Measurements from ENCODE around the gene ADCY9. TPM values are rescaled to one million over a fixed set of nuclear protein-coding genes. Genes with fewer than 3 reads are reported as not detected.

Gene ADCY9
- total and polyA plus RNA-seq, 3 experiments from 2014 or later, result 1.2 to 9.2 (median 8.2) TPM

DNA sequence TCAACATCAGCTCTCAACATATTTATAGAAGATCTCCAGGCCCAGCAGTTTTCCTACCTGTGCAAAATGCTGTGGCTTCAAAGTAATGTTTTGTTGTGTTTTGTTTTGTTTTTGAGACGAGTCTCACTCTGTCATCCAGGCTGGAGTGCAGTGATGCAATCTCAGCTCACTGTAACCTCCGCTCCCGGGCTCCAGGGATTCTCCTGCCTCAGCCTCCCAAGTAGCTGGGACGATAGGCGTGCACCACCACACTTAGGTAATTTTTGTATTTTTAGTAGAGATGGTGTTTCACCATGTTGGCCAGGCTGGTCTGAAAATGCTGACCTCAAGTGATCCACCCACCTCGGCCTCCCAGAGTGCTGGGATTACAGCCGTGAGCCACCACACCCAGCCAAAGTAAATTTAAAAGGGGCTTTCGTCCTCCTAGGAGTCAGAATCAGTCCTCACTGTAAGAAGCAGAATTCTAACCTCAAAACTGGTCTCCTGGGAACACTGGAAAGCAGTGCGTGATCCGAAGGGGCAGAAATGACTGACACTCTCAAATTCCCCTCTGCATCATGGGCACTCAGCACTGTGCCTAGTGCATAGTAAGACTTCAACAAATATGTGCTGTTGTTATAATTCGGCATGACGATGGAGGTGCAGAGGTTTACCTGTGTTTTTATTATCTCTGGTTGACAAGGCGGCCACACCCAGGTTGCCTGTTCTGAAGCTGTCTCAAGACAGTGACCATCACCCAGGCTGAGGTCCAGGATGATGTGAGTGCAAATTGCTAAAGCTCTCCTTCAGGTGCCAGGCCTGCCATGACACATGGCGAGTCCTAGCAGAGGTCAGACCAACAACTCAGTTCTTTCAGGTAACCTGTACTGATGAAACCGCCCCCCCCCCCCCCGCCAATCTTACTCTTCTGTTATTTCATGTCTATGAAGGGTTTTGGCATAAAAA is 59.8 kb downstream of the ADCY9 start:
- H3K9me3 Mint-ChIP-seq, result peaks cover 10 to 19% (median 16%) of the 10 kb centered on the region in 5 donors
- H3K9me3 ChIP-seq (ENCODE audit: low read length), result peaks cover 7% of the 10 kb centered on the region
- no peak overlapping the region for H3K4me3 Mint-ChIP-seq
- peaks cover 35 to 49% (median 40%) of the 10 kb centered on the region in 3 donors for H3K4me1 Mint-ChIP-seq
- CTCF ChIA-PET, result no interaction called here
- no peak overlapping the region for H3K4me3 ChIP-seq (ENCODE audit: low read length)
- H3K36me3 Mint-ChIP-seq, result peaks cover 5 to 19% (median 6%) of the 10 kb centered on the region in 3 donors
- peaks cover 20% of the 10 kb centered on the region for H3K4me1 ChIP-seq (ENCODE audit: insufficient read depth, low read length)
- H3K27me3 Mint-ChIP-seq, result no peaks in the 10 kb centered on the region
- POLR2A ChIA-PET, result no interaction called here
- DNase-seq, result no peak
- H3K27ac ChIP-seq (ENCODE audit: low read depth, low read length), result no peak overlapping the region
- H3K27ac Mint-ChIP-seq, result peak overlapping the region in 3 of 8 donors; percentile 45 to 86 (median 61)
- H3K36me3 ChIP-seq (ENCODE audit: insufficient read depth, low read length), result no peaks in the 10 kb centered on the region
- H3K27me3 ChIP-seq (ENCODE audit: insufficient read depth, low read length, poor library complexity, severe bottlenecking), result no peaks in the 10 kb centered on the region

- POLR2A ChIA-PET, result no interaction called here
- Histone ChIP-seq H3K27ac (ENCODE audit: low read depth, low read length) (no peak overlapping the region), H3K9me3 (ENCODE audit: low read length) (peaks cover under 1% of the 10 kb centered on the region), H3K4me3 (ENCODE audit: low read length) (no peak overlapping the region), H3K4me1 (ENCODE audit: insufficient read depth, low read length) (peaks cover 20% of the 10 kb centered on the region), H3K27me3 (ENCODE audit: insufficient read depth, low read length, poor library complexity, severe bottlenecking) (no peaks in the 10 kb centered on the region), H3K36me3 (ENCODE audit: insufficient read depth, low read length) (no peaks in the 10 kb centered on the region)
- Mint-ChIP-seq H3K4me1 (peaks cover 32 to 43% (median 39%) of the 10 kb centered on the region in 3 donors), H3K27me3 (no peaks in the 10 kb centered on the region), H3K9me3 (peaks cover 6 to 12% (median 9%) of the 10 kb centered on the region in 5 donors), H3K36me3 (peaks cover under 1 to 12% (median 5%) of the 10 kb centered on the region in 3 donors), H3K4me3 (no peak overlapping the region), H3K27ac (peak overlapping the region in 1 of 8 donors; percentile 86)
- CTCF ChIA-PET, result no interaction called here
- DNase-seq, result no peak
Measured at GRCh38 chr16:4055748-4056147, 60.5 kb downstream of the ADCY9 start.

DNA sequence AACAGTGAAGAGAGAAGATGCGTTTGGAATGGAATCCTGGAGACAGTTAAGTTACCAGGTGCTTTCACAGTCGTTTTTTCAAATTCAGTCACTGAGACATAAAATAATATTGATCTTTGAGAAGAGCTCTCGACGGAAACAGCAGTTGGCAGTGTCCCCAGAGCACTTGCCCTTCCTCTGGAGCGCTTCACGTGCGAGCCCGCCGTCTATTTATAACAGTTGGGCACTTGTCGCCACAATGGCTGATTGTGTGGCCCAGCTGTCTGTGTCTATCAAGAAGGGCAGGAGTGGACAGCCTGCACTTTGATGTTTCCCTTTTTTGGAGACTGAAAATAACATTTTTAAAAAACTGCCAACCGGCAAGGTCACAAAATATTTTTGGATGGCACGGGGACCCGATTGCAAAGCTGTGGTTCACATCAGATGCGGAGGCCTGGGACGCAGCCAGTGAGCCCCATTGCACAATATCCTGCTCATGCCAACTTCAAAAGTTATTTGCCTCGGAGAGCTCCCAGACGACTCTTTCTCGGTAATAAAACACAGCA is 62.9 kb downstream of the ADCY9 start:
- H3K27ac Mint-ChIP-seq, result peak overlapping the region in 5 of 8 donors; percentile 9 to 77 (median 51)
- peaks cover 10 to 26% (median 16%) of the 10 kb centered on the region in 3 donors for H3K4me1 Mint-ChIP-seq
- ChIA-PET CTCF (no interaction called here), POLR2A (no interaction called here)
- Histone ChIP-seq H3K27ac (ENCODE audit: low read depth, low read length) (no peak overlapping the region), H3K27me3 (ENCODE audit: insufficient read depth, low read length, poor library complexity, severe bottlenecking) (no peaks in the 10 kb centered on the region), H3K4me1 (ENCODE audit: insufficient read depth, low read length) (peaks cover 2% of the 10 kb centered on the region), H3K36me3 (ENCODE audit: insufficient read depth, low read length) (no peaks in the 10 kb centered on the region), H3K9me3 (ENCODE audit: low read length) (no peaks in the 10 kb centered on the region), H3K4me3 (ENCODE audit: low read length) (no peak overlapping the region)
- peak overlapping the region in 4 of 7 donors; percentile 11 to 59 (median 26) for H3K4me3 Mint-ChIP-seq
- H3K9me3 Mint-ChIP-seq, result no peaks in the 10 kb centered on the region
- peaks cover 0 to 4% (median 0%) of the 10 kb centered on the region in 3 donors for H3K36me3 Mint-ChIP-seq
- no peak for DNase-seq
- peaks cover 0 to 6% of the 10 kb centered on the region in 2 donors for H3K27me3 Mint-ChIP-seq

DNA sequence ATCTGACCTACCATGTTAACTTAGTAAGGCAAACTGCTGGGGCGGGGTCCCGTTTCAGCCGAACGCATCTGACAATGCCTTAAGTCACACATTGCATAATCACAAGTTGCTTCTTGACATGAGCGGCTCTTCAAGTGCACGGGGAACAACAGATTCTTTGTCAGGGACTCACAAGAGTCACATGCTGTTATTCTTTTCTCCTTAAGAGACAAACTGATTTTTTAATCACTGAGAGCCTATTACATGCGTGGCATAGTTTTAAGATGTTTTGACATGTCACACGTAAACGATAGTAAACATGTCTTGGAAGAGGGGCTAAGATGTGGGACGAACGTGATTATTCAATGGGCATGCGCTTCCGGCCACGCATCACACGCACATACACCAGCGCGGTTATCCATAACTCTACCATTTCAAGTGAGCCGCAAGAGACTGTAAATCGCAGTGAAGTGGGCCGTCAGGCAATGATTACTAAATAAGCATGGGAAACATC is 63.4 kb downstream of the ADCY9 start:
- H3K27ac ChIP-seq (ENCODE audit: low read depth, low read length), result no peak overlapping the region
- POLR2A ChIA-PET, result no interaction called here
- peak overlapping the region in 4 of 8 donors; percentile 4 to 77 (median 37) for H3K27ac Mint-ChIP-seq
- no peak for DNase-seq
- H3K9me3 Mint-ChIP-seq, result no peaks in the 10 kb centered on the region
- H3K36me3 ChIP-seq (ENCODE audit: insufficient read depth, low read length), result no peaks in the 10 kb centered on the region
- peaks cover 10 to 28% (median 15%) of the 10 kb centered on the region in 3 donors for H3K4me1 Mint-ChIP-seq
- H3K27me3 ChIP-seq (ENCODE audit: insufficient read depth, low read length, poor library complexity, severe bottlenecking), result no peaks in the 10 kb centered on the region
- H3K9me3 ChIP-seq (ENCODE audit: low read length), result no peaks in the 10 kb centered on the region
- no peak overlapping the region for H3K4me3 ChIP-seq (ENCODE audit: low read length)
- CTCF ChIA-PET, result no interaction called here
- peaks cover 0 to 5% (median 0%) of the 10 kb centered on the region in 3 donors for H3K36me3 Mint-ChIP-seq
- H3K4me3 Mint-ChIP-seq, result peak overlapping the region in 2 of 7 donors; percentile 11 to 42
- H3K4me1 ChIP-seq (ENCODE audit: insufficient read depth, low read length), result no peaks in the 10 kb centered on the region
- H3K27me3 Mint-ChIP-seq, result peaks cover 0 to 6% of the 10 kb centered on the region in 2 donors

DNA sequence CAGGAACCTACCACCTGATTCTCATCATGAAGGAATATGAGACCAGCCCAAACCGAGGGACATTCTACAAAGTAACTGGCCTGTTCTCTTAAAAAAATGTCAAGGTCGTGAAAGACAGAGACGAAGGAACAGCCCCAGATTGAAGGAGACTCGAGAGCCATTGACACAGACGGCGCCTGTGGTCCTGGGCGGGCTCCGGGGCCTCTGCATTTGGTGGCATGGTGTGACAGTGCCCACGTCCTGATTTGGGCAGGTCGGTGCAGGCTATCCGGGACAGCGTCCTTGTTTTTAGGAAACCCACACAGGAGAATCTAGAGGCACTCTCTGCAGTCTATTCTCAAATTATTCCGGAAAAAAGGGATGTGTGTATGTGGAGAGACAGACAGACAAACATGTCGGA is 64.1 kb downstream of the ADCY9 start:
- POLR2A ChIA-PET, result interaction anchor here (0.6 kb wide), 1 partner anchor 342 kb away, joined by 3 read pairs; no protein-coding TSS in a partner anchor
- H3K4me1 ChIP-seq (ENCODE audit: insufficient read depth, low read length), result no peaks in the 10 kb centered on the region

DNA sequence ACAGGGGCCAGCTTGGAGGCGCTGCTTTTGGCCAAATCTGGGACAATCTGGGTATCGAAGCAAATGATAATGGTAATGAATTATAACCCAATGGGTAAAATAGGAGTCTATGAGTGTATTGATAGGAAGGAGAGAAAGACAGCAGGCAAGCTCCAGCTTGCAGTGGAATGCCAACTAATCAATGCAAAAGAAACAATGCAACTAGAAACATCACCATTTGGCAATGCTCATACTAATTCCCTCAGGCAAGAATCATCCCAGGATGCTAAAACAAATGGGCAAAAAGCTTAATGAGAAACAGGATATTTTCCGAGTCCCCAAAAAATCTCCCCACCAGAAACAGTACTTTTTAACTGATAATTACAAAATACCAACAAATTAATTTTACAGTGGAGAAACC is 64.7 kb downstream of the ADCY9 start:
- Histone ChIP-seq H3K27ac (ENCODE audit: low read depth, low read length) (no peak overlapping the region), H3K36me3 (ENCODE audit: insufficient read depth, low read length) (no peaks in the 10 kb centered on the region), H3K4me1 (ENCODE audit: insufficient read depth, low read length) (no peaks in the 10 kb centered on the region), H3K27me3 (ENCODE audit: insufficient read depth, low read length, poor library complexity, severe bottlenecking) (no peaks in the 10 kb centered on the region), H3K9me3 (ENCODE audit: low read length) (no peaks in the 10 kb centered on the region), H3K4me3 (ENCODE audit: low read length) (no peak overlapping the region)
- POLR2A ChIA-PET, result interaction anchor here (0.6 kb wide), 1 partner anchor 343 kb away, joined by 3 read pairs; no protein-coding TSS in a partner anchor
- Mint-ChIP-seq H3K9me3 (no peaks in the 10 kb centered on the region), H3K4me3 (no peak overlapping the region), H3K27me3 (peaks cover 0 to 6% of the 10 kb centered on the region in 2 donors), H3K27ac (peak overlapping the region in 1 of 8 donors; percentile 37), H3K4me1 (peaks cover 8 to 21% (median 9%) of the 10 kb centered on the region in 3 donors), H3K36me3 (peaks cover 0 to 5% (median 0%) of the 10 kb centered on the region in 3 donors)
- CTCF ChIA-PET, result no interaction called here
- no peak for DNase-seq

More for the DNA sequence above, 64.1 kb downstream of the ADCY9 start:
- Histone ChIP-seq H3K27ac (ENCODE audit: low read depth, low read length) (no peak overlapping the region), H3K4me3 (ENCODE audit: low read length) (no peak overlapping the region), H3K36me3 (ENCODE audit: insufficient read depth, low read length) (no peaks in the 10 kb centered on the region), H3K27me3 (ENCODE audit: insufficient read depth, low read length, poor library complexity, severe bottlenecking) (no peaks in the 10 kb centered on the region), H3K9me3 (ENCODE audit: low read length) (no peaks in the 10 kb centered on the region)
- Mint-ChIP-seq H3K4me3 (no peak overlapping the region), H3K27ac (peak overlapping the region in 1 of 8 donors; percentile 7), H3K27me3 (peaks cover 0 to 6% of the 10 kb centered on the region in 2 donors), H3K4me1 (peaks cover 8 to 22% (median 10%) of the 10 kb centered on the region in 3 donors), H3K9me3 (no peaks in the 10 kb centered on the region), H3K36me3 (peaks cover 0 to 5% (median 0%) of the 10 kb centered on the region in 3 donors)
- CTCF ChIA-PET, result no interaction called here
- no peak for DNase-seq

- Mint-ChIP-seq H3K36me3 (peaks cover 0 to 5% (median 0%) of the 10 kb centered on the region in 3 donors), H3K27ac (peak overlapping the region in 2 of 8 donors; percentile 12 to 23), H3K27me3 (peaks cover 0 to 6% of the 10 kb centered on the region in 2 donors), H3K4me1 (peaks cover 11 to 29% (median 15%) of the 10 kb centered on the region in 3 donors), H3K9me3 (no peaks in the 10 kb centered on the region), H3K4me3 (no peak overlapping the region)
- H3K27me3 ChIP-seq (ENCODE audit: insufficient read depth, low read length, poor library complexity, severe bottlenecking), result no peaks in the 10 kb centered on the region
- no peaks in the 10 kb centered on the region for H3K36me3 ChIP-seq (ENCODE audit: insufficient read depth, low read length)
- POLR2A ChIA-PET, result no interaction called here
- H3K4me3 ChIP-seq (ENCODE audit: low read length), result no peak overlapping the region
- CTCF ChIA-PET, result no interaction called here
- H3K27ac ChIP-seq (ENCODE audit: low read depth, low read length), result no peak overlapping the region
- DNase-seq, result no peak
- H3K9me3 ChIP-seq (ENCODE audit: low read length), result no peaks in the 10 kb centered on the region
- no peaks in the 10 kb centered on the region for H3K4me1 ChIP-seq (ENCODE audit: insufficient read depth, low read length)
Measured at GRCh38 chr16:4049031-4049430, 67.2 kb downstream of the ADCY9 start.

DNA sequence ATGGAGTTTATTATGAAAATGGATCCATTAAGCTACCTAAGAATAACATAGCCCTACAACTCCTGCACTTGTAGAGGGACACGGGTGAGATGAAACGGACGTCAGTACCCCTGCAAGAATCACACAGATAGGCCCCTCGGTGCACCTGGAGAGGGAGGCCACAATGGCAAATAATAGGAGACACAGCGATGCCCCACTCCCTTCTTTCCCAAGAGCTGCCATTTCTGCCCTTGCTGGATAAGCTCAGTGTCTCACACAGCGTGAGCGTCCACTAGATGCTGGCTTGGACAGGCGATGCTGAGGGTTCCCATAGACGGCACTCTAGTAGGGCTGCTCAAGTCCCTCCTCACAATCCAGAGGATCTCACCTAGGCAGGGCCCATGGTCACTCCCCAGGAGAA is 67.8 kb downstream of the ADCY9 start:
- ChIA-PET CTCF (no interaction called here), POLR2A (no interaction called here)
- Histone ChIP-seq H3K36me3 (ENCODE audit: insufficient read depth, low read length) (no peaks in the 10 kb centered on the region), H3K27me3 (ENCODE audit: insufficient read depth, low read length, poor library complexity, severe bottlenecking) (no peaks in the 10 kb centered on the region), H3K27ac (ENCODE audit: low read depth, low read length) (no peak overlapping the region), H3K4me1 (ENCODE audit: insufficient read depth, low read length) (no peaks in the 10 kb centered on the region), H3K9me3 (ENCODE audit: low read length) (no peaks in the 10 kb centered on the region), H3K4me3 (ENCODE audit: low read length) (no peak overlapping the region)
- peaks cover 11 to 27% (median 15%) of the 10 kb centered on the region in 3 donors for H3K4me1 Mint-ChIP-seq
- no peak for DNase-seq
- H3K27ac Mint-ChIP-seq, result no peak overlapping the region
- no peak overlapping the region for H3K4me3 Mint-ChIP-seq
- H3K27me3 Mint-ChIP-seq, result peaks cover 0 to 6% of the 10 kb centered on the region in 2 donors
- H3K9me3 Mint-ChIP-seq, result no peaks in the 10 kb centered on the region
- H3K36me3 Mint-ChIP-seq, result peaks cover 0 to 5% (median 0%) of the 10 kb centered on the region in 3 donors

All from CD8-positive, alpha-beta memory T cell (primary cell).